Osteoblast (primary cell): ENCODE results near the gene AMBP. TPM values are rescaled to one million over a fixed set of nuclear protein-coding genes. Genes with fewer than 3 reads are reported as not detected.
"Not testable (repeated sequence)": the region's sequence is repeated elsewhere in the genome, so short reads cannot be mapped to it uniquely, and the experiment has no call there.

Source experiments
- DNase-seq: peaks from one replicate; pipeline ENCODE4 v3.0.0; 2011; ENCODE audit warnings: low spot score, mixed read lengths; ENCODE audit not compliant: insufficient read length; ENCODE audit errors: missing footprints
- H2AFZ ChIP-seq: 2 replicates; pipeline ENCODE4 v1.6.0; 2011; ENCODE audit warnings: mild to moderate bottlenecking, low read length
- H3K27ac ChIP-seq: 2 replicates; pipeline ENCODE4 v1.5.1; 2011; ENCODE audit warnings: mild to moderate bottlenecking, low read depth, low read length, moderate library complexity
- H3K27me3 ChIP-seq: 2 replicates; pipeline ENCODE4 v1.6.0; 2012; ENCODE audit warnings: mild to moderate bottlenecking, control low read depth, inconsistent platforms, low read length, moderate library complexity; ENCODE audit not compliant: insufficient read depth
- H3K36me3 ChIP-seq: 2 replicates; pipeline ENCODE4 v1.5.1; 2011; ENCODE audit warnings: mild to moderate bottlenecking, low read length, control low read depth, moderate library complexity; ENCODE audit not compliant: insufficient read depth
- H3K4me1 ChIP-seq: 2 replicates; pipeline ENCODE4 v1.5.1; 2011; ENCODE audit warnings: mild to moderate bottlenecking, low read length, control low read depth, moderate library complexity; ENCODE audit not compliant: insufficient read depth
- H3K4me2 ChIP-seq: 2 replicates; pipeline ENCODE4 v1.6.0; 2011; ENCODE audit warnings: mild to moderate bottlenecking, low read length; ENCODE audit not compliant: insufficient read depth
- H3K4me3 ChIP-seq: fragments of 200-600 bp; sonication (generic); 3 replicates; pipeline ENCODE4 v1.5.1; 2012; ENCODE audit warnings: mild to moderate bottlenecking, low read length, inconsistent platforms; ENCODE audit not compliant: insufficient read depth
- H3K79me2 ChIP-seq: 2 replicates; pipeline ENCODE4 v1.6.0; 2012; ENCODE audit warnings: mild to moderate bottlenecking, low read length, control low read depth, inconsistent platforms; ENCODE audit not compliant: insufficient read depth
- H3K9me3 ChIP-seq: 2 replicates; pipeline ENCODE4 v1.5.1; 2011; ENCODE audit warnings: low read depth, low read length, control low read depth
- H4K20me1 ChIP-seq: 2 replicates; pipeline ENCODE4 v1.6.0; 2012; ENCODE audit warnings: mild to moderate bottlenecking, low read length, control low read depth; ENCODE audit not compliant: insufficient read depth
- total RNA-seq: library from RNA; depleted of rRNA; stranded (reverse); fragments of >200 nt; gene quantifications from 2 replicates; pipeline ENCODE4 v1.2.3, GENCODE V29; 2012
- TF ChIP-seq, protein P1 (sequence below): IDR thresholded peaks from 2 replicates; pipeline ENCODE4 v1.5.1; 2011; ENCODE audit warnings: mild to moderate bottlenecking, low read depth, low read length, moderate library complexity; ENCODE audit errors: extremely low read depth

AMBP gene
- total RNA-seq, 1 donor: not detected

- Histone ChIP-seq H3K27ac (no peak overlapping the region), H3K4me2 (no peak overlapping the region), H3K27me3 (no peaks in the 10 kb centered on the region), H3K36me3 (peaks cover 37% of the 10 kb centered on the region), H3K9me3 (no peaks in the 10 kb centered on the region), H4K20me1 (no peaks in the 10 kb centered on the region), H3K4me1 (no peaks in the 10 kb centered on the region), H2AFZ (no peak overlapping the region), H3K4me3 (no peak overlapping the region), H3K79me2 (peaks cover 2% of the 10 kb centered on the region)
- TF ChIP-seq, protein P1, sequence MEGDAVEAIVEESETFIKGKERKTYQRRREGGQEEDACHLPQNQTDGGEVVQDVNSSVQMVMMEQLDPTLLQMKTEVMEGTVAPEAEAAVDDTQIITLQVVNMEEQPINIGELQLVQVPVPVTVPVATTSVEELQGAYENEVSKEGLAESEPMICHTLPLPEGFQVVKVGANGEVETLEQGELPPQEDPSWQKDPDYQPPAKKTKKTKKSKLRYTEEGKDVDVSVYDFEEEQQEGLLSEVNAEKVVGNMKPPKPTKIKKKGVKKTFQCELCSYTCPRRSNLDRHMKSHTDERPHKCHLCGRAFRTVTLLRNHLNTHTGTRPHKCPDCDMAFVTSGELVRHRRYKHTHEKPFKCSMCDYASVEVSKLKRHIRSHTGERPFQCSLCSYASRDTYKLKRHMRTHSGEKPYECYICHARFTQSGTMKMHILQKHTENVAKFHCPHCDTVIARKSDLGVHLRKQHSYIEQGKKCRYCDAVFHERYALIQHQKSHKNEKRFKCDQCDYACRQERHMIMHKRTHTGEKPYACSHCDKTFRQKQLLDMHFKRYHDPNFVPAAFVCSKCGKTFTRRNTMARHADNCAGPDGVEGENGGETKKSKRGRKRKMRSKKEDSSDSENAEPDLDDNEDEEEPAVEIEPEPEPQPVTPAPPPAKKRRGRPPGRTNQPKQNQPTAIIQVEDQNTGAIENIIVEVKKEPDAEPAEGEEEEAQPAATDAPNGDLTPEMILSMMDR: no peak
- DNase-seq: no peak
Measured at GRCh38 chr9:114046237-114046755, 31.8 kb downstream of the AMBP start.

GRCh38 chr9:114043660-114044059, 34.4 kb downstream of the AMBP start:
- not testable (repeated sequence) for H3K27me3 ChIP-seq, DNase-seq, H3K4me3 ChIP-seq, H3K79me2 ChIP-seq, H3K27ac ChIP-seq, H2AFZ ChIP-seq, H3K9me3 ChIP-seq, H3K4me1 ChIP-seq, H4K20me1 ChIP-seq, H3K4me2 ChIP-seq
- peaks cover 28% of the 10 kb centered on the region for H3K36me3 ChIP-seq

DNA sequence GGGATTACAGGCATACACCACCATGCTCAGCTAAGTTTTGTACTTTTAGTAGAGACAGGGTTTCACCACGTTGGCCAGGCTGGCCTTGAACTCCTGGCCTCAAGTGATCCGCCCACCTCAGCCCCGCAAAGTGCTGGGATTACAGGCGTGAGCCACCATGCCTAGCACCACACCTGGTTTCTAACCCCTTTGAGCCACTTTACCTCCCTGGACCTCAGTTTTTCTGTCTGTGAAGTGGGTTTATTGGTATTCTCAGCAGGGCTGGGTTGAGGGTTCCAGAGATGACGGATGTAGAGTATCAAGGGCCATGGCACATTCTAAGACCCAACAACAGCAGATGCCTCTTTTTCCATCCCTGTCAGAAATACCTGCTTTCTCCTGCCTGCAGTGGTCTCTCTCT, 38.6 kb downstream of the AMBP start:
- no peaks in the 10 kb centered on the region for H3K27me3 ChIP-seq
- no peak overlapping the region for H2AFZ ChIP-seq
- H3K4me3 ChIP-seq: no peak overlapping the region
- peaks cover 41% of the 10 kb centered on the region for H3K36me3 ChIP-seq
- H3K4me2 ChIP-seq: no peak overlapping the region
- no peaks in the 10 kb centered on the region for H3K4me1 ChIP-seq
- TF ChIP-seq, protein P1: no peak
- H3K79me2 ChIP-seq: peaks cover 2% of the 10 kb centered on the region
- H4K20me1 ChIP-seq: no peaks in the 10 kb centered on the region
- H3K9me3 ChIP-seq: no peaks in the 10 kb centered on the region
- no peak overlapping the region for H3K27ac ChIP-seq
- peak; percentile 34 for DNase-seq

DNA sequence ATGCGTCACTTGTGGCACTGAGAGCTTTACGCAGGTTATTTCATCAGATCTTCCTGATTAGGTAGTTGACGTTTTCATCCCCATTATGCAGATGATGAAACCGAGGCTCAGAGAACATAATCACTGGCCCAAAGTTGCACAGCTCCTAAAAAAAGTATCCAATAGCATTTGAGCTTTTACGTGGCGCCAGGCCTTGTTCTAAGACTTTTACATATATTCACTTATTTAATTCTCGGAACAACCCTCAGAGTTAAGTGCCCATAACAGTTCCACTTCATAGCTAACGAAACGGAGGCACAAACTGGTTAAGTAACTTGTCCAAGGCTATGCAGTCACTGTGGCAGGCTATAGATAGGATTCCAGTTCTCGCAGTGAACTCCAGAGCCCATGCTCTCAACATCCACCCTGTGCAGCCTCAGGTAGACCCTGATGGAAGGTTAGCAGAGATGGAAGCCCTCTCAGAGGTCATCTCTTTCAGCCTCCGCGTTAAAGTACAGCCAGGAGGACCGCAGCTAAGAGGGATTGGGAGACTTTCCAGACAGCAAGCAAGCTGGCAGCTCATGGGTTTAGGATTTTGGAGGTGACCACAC, 39.3 kb downstream of the AMBP start:
- TF ChIP-seq, protein P1: no peak
- Histone ChIP-seq H3K79me2 (peaks cover 2% of the 10 kb centered on the region), H3K4me1 (no peaks in the 10 kb centered on the region), H3K36me3 (peaks cover 41% of the 10 kb centered on the region), H3K27me3 (no peaks in the 10 kb centered on the region), H3K27ac (no peak overlapping the region), H3K9me3 (no peaks in the 10 kb centered on the region), H2AFZ (no peak overlapping the region), H4K20me1 (no peaks in the 10 kb centered on the region), H3K4me2 (no peak overlapping the region), H3K4me3 (no peak overlapping the region)
- DNase-seq: peak; percentile 19
